GM19397 (cell line): ENCODE results near the gene CHN1.

ENCODE experiments used
- ATAC-seq: cut with Tn5 transposase; IDR thresholded peaks from one replicate; pipeline ENCODE4 v1.9.1; 2021; ENCODE audit warnings: mild to moderate bottlenecking, moderate library complexity; ENCODE audit not compliant: unreplicated experiment

Gene CHN1, protein sequence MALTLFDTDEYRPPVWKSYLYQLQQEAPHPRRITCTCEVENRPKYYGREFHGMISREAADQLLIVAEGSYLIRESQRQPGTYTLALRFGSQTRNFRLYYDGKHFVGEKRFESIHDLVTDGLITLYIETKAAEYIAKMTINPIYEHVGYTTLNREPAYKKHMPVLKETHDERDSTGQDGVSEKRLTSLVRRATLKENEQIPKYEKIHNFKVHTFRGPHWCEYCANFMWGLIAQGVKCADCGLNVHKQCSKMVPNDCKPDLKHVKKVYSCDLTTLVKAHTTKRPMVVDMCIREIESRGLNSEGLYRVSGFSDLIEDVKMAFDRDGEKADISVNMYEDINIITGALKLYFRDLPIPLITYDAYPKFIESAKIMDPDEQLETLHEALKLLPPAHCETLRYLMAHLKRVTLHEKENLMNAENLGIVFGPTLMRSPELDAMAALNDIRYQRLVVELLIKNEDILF

GRCh38 chr2:175004980-175005732, at the start of gene CHN1:
TSS of gene CHN1 (minus strand) at chr2:175005381. CDS start at chr2:175004912, 469 bp downstream.
- peak; percentile 82 for ATAC-seq

DNA sequence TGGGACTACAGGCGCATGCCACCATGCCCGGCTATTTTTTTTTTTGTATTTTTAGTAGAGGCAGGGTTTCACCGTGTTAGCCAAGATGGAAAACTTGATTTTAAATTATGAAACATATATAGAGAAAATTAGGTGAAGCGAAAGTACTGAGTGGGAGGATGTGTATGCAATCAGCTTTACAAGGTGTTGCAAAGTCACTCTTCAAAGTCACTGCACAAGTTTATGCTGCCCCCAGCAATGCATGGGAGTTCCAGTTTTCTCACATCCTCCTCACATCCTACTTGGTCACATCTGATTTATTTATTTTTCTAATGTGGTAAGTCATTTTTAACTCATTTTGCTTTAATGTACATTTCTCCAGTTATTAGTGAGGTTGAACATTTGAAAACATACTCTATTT, 49.2 kb upstream of the CHN1 start:
- ATAC-seq: no peak

- no peak for ATAC-seq
These were observed 44.5 kb upstream of the CHN1 start for GRCh38 chr2:175049661-175050060.

DNA sequence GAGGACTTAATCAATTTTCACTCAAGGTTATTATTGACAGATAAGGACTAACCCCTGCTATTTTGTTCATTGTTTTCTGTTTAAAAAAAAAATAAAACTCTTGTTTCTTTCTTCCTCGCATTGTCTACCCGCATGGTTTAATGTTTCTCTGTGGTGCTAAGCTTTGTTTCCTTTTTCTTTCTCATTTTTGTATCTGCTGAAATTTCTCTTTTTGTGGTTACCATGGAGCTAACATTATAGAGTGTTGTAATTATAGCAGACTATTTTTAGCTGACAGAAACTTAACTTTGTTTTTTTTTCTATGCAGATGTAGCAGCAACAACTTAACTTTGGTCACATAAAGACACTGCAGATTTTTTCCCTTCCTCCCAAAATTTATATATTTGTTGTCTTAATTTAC, 43.1 kb upstream of the CHN1 start:
- ATAC-seq: no peak

- no peak for ATAC-seq
These were observed 34.3 kb upstream of the CHN1 start for GRCh38 chr2:175039490-175039889.

GRCh38 chr2:175039031-175039430, 33.9 kb upstream of the CHN1 start:
- ATAC-seq: no peak

- ATAC-seq: no peak
These were observed 32.8 kb upstream of the CHN1 start for GRCh38 chr2:175037941-175038340.

DNA sequence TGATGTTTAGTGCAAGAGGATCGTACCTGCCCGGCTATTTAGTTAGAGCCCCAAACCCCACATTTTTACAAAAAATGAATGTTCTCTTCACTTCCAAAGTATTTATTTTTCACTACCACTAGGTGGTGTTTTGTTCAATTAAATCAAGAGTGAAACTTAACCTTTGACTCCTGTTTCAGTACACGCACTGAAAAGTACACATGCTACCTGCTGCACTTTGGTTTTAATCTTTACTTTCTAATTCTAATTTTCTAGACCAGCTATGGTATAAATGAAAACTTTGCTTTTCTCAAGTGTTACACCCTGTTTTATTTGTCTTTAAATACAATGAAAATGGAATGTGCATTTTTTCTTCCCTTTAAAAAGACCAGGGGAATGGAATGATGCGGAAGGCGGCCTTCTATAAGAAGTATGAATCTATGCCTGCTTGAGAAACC, 31.4 kb upstream of the CHN1 start:
- ATAC-seq: no peak

DNA sequence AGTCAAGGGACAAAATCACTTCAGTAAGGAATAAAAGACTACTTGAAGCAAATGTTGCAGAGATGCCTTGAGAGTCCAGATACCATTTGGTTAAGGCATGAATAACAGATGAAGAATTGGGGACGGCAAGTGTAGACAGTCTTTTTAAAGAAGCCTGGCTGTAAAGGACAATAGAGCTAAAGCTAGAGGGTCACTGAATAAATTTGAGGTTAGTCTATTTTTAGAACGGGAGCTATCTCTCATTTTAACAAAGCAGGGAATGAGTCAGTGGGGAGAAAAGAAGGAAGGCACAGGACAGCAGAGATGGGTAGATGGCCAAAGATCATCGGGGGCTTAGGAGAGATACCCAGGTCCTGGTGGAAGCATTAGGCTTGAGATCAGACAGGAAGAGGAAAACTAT, 30.6 kb upstream of the CHN1 start:
- ATAC-seq: no peak

DNA sequence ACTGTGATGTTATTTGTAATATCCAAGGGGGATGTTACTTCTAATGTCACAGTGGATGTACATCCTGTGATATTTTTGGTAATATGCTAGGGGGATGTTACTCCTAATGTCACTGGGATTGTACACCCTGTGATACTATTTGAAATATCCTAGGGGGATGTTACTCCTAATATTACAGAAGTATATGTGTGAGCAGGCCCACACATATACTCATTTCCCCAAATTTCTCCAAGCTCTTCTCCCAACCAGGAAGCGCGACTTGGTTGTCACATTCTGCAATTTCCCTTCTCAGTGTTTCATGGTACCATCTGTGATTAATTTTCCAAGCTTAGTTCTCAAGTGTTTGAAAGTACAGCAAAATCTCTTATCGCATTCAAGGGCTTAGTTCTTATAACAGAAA, 29.5 kb upstream of the CHN1 start:
- ATAC-seq: no peak

DNA sequence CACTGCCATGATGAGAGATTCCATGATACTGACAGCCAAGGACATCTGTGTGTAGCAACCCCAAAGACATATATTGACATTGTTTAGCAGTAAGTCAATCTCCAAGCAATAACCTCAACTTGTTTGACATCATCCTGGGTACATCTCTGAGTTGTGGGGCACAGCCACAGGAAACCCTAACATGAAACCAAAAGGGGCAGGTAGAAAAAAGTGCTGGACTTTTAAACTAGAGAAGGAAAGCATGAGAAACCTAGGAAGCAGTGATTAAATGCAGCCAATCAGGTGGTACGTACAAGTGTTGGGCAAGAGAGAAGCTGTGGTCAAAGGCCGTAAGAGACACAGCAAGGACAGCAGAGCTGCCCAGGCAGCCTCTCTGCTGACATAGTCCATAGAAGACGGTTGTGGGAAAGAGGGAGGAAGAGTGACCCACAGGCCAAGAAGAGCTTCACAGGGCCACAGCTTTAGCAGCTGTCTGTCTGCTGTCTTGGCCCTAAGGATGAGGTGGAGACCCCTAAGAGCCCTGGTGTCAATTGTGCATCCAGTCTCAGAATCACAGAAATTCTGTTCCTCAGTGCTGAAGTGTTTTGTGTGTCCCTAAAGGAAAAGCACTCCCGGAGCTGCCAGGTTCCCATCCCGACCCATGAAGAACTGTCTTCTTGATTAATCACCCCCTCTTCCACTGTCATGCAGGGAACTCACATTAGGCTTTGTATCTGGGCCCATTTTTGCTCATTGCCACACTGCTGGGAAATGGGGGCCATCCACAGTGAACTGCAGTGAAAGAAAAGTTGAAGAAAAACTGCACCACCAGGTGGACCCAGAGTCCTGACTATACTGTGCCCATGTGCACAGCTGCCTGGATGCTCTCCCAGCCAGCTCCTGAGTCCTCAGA, 25.4 kb upstream of the CHN1 start:
- no peak for ATAC-seq

GRCh38 chr2:175027755-175028154, 22.6 kb upstream of the CHN1 start:
- no peak for ATAC-seq

DNA sequence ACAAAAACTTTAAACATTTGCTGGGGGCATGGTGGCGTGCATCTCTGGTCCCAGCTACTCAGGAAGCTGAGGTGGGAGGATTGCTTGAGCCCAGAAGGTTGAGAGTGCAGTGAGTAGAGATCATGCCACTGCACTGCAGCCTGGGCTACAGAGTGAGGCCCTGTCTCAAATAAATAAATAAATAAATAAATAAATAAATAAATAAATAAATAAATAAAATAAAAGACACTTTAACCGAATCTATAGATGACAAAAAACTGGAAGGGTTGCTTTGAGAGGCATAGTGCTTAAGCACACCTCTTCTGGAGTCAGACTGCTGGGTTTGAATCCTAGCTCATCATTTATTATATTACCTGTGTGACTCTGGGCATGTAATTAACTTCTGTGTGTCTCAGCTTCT, 21.2 kb upstream of the CHN1 start:
- ATAC-seq: no peak

DNA sequence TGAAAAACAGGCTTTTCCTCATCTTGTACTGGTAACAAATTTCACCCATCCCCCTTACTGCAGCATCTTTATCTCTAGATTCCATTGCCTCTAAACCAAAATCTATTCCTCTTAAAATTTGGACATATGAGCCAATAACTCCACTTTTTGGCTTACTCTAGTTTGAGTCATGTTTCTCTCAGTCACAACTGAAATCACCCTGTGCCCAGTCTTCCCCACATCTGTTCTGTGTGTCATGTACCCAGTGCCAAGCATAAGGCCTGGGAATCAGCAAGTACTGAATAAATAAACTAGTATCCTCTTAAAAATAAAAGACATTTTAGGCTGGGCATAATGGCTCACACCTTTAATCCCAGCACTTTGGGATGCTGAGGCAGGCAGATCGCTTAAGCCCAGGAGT, 20.8 kb upstream of the CHN1 start:
- ATAC-seq: no peak

DNA sequence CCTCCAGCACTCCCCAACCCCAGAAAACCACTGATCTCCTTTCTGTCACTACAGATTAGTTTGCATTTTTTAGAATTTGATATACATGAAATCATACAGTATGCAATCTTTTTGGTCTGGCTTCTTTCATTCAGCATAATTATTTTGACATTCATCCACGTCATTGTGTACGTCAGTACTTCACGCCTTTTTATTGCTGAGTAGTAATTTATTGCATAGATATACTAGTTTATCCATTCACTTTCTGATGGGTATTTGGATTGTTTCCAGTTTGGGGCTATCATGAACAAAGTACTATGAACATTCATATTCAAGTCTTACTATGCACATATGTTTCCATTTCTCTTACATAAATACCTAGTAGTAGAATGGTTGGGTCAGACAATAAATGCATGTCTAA, 20.1 kb upstream of the CHN1 start:
- ATAC-seq: no peak

GRCh38 chr2:175022923-175023322, 17.7 kb upstream of the CHN1 start:
- ATAC-seq: no peak

GRCh38 chr2:175019566-175020327, 14.6 kb upstream of the CHN1 start:
- ATAC-seq: no peak

GRCh38 chr2:175017618-175018414, 12.6 kb upstream of the CHN1 start:
- ATAC-seq: no peak

GRCh38 chr2:175015340-175015739, 10.2 kb upstream of the CHN1 start:
- ATAC-seq: no peak

GRCh38 chr2:175012516-175012915, 7.3 kb upstream of the CHN1 start:
- ATAC-seq: no peak
